ENCODE measurements around the gene GPBAR1.

The GPBAR1 gene

DNA sequence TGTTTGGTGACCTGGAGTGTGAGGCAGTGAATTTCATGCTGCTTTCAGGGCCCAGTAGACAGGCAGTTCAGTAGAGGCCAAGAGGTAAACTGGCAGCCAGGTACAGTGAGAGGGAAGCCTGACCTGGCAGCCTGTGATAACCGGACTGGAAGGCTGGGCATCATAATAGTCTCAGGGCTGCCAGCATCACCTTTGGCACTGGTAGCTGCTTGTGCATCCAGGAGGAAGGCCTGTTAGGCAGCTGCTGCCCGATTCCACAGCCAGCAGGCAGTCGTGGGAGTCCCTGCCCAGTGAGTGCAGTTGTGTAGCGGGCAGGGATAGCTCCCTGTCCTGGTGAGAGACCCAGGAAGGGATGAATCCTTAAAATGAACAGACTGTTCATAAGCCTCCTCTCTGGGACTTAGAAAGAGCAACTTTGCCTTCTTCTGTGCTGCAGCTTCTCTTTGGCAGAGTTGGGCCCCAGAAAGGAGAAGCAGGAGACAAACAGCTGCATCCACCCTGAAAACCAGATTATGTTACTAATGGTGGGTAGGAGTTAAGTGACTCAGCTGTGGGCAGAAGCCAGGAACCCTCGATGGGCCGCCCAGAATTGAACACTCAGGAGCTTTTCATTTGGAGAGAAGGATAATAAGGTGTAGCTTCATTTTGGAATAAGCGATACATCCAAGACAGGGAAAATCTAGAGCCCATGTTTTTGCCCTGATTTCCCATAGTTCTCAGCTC is 8.1 kb upstream of the GPBAR1 start:
- in situ Hi-C loops (cut with MboI; ENCODE audit: low sequenced_read_pairs, unreplicated experiment), result no loop called here
- TF ChIP-seq, protein P1, sequence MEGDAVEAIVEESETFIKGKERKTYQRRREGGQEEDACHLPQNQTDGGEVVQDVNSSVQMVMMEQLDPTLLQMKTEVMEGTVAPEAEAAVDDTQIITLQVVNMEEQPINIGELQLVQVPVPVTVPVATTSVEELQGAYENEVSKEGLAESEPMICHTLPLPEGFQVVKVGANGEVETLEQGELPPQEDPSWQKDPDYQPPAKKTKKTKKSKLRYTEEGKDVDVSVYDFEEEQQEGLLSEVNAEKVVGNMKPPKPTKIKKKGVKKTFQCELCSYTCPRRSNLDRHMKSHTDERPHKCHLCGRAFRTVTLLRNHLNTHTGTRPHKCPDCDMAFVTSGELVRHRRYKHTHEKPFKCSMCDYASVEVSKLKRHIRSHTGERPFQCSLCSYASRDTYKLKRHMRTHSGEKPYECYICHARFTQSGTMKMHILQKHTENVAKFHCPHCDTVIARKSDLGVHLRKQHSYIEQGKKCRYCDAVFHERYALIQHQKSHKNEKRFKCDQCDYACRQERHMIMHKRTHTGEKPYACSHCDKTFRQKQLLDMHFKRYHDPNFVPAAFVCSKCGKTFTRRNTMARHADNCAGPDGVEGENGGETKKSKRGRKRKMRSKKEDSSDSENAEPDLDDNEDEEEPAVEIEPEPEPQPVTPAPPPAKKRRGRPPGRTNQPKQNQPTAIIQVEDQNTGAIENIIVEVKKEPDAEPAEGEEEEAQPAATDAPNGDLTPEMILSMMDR (IDR thresholded peaks at IDR 0.05; ENCODE audit: borderline replicate concordance, control extremely low read depth, extremely low read depth, insufficient read depth, missing control alignments), result no peak
- DNase-seq (ENCODE audit: low spot score), result no peak

DNA sequence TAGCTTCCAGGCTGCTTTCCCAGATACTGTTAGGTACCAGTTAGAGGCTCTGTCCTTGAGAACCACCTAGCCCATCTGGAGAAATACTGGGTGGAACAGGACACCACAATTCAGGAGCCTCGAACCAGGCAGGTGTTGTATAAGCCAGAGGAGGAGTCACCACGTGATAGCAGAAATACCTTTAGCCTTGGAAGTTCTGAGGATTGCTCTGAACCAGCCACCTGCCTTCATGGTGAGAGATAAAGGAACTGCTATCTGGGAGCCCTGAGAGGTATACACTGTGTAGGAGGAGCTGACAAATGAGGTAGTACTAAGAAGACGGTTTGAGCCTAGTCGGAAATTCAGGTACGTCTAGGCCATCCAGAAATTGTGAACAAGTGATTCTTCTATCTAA is 7.6 kb upstream of the GPBAR1 start:
- DNase-seq (ENCODE audit: low spot score), result no peak
- in situ Hi-C loops (cut with MboI; ENCODE audit: low sequenced_read_pairs, unreplicated experiment), result no loop called here
- TF ChIP-seq, protein P1 (IDR thresholded peaks at IDR 0.05; ENCODE audit: borderline replicate concordance, control extremely low read depth, extremely low read depth, insufficient read depth, missing control alignments), result no peak

DNA sequence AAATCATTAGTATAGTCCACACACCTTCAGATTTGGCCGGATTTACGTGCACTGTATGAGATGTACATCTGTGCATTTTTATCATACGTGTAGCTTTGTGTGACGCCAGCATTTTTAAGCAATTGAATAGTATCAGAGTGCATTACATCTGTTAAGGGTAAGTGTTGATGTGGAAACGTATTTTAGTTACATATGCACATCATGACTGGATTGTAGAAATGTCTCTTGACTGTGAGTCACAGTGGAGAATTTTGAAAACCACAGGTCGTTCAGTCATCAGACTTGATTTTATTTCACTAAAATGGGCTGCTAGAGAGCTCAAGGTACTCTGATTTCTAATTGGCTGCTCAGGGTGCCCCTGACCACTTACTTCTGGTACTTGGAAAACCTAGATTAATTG is 5.4 kb upstream of the GPBAR1 start:
- no peak for DNase-seq (ENCODE audit: low spot score)
- in situ Hi-C loops (cut with MboI; ENCODE audit: low sequenced_read_pairs, unreplicated experiment), result no loop called here
- TF ChIP-seq, protein P1 (IDR thresholded peaks at IDR 0.05; ENCODE audit: borderline replicate concordance, control extremely low read depth, extremely low read depth, insufficient read depth, missing control alignments), result no peak

DNA sequence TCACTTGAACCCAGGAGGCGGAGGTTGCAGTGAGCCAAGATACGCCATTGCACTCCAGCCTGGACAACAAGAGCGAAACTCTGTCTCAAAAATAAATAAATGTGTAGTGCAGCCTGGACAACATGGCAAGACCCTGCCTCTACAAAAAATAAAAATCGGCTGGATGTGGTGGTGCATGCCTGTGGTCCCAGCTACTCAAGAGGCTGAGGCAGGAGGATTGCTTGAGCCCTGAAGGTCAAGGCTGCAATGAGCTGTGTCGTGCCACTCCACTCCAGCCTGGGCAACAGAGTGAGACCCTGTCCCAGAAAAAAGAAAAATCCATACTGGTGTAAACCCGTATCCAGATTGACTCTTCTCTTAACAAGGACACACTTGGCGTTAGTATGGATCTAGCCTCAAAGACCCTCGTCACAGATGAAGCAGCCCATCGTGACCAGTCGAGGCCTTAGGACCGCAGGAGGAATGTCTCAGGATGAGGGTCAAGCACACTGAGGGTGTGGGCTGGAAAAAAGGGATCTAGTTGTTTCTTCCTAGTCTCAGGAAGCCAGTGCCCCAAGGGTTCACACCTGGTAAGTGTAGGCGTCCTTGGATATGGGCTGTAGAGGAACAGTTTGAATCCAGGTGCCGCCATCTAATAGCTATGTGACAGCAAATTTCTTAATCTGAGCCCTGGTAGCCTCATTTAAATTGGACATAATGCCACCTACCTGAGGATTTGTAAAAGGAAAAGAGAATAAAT is 4.0 kb upstream of the GPBAR1 start:
- no peak for DNase-seq (ENCODE audit: low spot score)
- TF ChIP-seq, protein P1 (IDR thresholded peaks at IDR 0.05; ENCODE audit: borderline replicate concordance, control extremely low read depth, extremely low read depth, insufficient read depth, missing control alignments), result no peak
- in situ Hi-C loops (cut with MboI; ENCODE audit: low sequenced_read_pairs, unreplicated experiment), result no loop called here

DNA sequence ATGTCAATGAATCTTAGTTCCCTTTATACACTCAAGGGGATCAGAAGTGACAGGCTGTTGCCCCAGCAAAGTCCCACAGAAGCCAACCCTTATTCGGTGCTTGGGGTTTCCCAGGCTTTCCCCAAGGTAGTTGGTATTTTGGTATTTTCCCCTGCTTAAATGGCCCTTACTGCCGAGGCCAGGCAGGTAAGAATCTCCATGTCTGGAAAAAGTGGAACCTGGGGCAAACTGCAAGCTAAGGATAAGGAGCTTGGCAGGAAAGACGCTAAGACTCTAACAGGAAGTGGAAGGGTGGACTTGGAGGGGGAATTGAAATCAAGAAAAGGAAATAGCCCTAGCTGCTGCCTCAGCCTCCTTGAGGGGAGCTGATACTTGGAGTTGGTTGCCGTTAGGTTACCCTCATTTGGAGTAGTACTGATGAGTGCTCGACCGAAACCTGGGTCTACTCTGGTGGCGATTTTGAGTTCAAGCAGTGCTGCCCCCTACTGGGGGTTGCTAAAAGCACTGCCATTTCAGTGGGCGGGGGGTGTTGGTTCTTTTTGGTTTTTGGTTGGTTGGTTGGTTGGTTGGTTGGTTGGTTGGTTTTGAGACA is 3.3 kb upstream of the GPBAR1 start:
- DNase-seq (ENCODE audit: low spot score), result peak; percentile 80
- TF ChIP-seq, protein P1 (IDR thresholded peaks at IDR 0.05; ENCODE audit: borderline replicate concordance, control extremely low read depth, extremely low read depth, insufficient read depth, missing control alignments), result peak; percentile 55
- in situ Hi-C loops (cut with MboI; ENCODE audit: low sequenced_read_pairs, unreplicated experiment), result no loop called here

DNA sequence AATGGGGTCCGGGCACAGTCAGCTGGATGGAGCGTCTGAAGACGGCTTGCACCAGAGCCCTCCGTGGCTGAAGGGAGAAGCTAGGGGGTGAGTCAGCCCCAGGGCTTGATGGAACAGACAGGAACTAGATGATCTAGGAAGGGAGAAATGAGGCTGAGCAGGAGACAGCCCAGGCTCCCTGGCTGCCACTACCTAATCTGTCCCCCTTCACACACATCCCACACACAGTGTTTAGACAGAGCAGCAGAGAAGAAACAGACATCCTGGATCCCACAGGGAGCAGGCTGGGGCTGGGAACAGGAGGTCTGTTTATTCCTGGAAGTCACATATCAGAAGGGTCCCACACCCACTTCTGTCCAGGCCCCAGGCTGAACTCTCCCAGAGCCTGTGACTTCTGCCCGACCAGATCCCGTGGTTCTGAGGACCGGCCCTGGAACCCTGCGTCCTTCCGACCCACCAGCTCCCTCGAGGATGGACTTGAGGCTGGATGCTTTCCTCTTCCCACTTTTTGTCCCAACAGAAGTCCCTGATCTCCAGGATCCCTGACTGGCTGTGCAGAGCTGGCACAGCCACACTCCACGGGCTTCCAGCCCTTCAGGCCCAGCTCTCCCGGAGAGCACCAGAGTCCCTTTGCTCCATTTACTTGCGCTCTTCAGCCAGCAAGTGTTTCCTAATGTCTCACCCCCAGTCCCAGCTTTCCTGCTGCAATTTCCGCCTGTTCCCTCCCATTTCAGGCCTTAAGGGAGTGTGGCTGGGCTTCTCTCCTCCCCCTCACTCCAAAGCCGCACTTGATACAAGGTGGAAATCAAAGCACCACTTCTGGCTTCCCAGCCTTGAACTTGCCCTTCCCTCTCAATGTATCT is 1.5 kb upstream of the GPBAR1 start:
- TF ChIP-seq, protein P1 (IDR thresholded peaks at IDR 0.05; ENCODE audit: borderline replicate concordance, control extremely low read depth, extremely low read depth, insufficient read depth, missing control alignments), result no peak
- DNase-seq (ENCODE audit: low spot score), result no peak
- in situ Hi-C loops (cut with MboI; ENCODE audit: low sequenced_read_pairs, unreplicated experiment), result no loop called here
